ENCODE results near the gene C19orf85.

C19orf85 gene

GRCh38 chr19:55477905-55478304 is 13.4 kb upstream of the C19orf85 start:
- no peak for DNase-seq (ENCODE audit: low read depth)

- DNase-seq (ENCODE audit: low read depth), result peak; percentile 97
Measured at GRCh38 chr19:55476100-55476775, 11.7 kb upstream of the C19orf85 start, which contains the start of gene ZNF628. Gene ZNF628 (plus strand): TSS chr19:55476617. CDS start chr19:55479911, 3,294 bp downstream.

GRCh38 chr19:55474269-55475265 is 10.0 kb upstream of the C19orf85 start:
- DNase-seq (ENCODE audit: low read depth), result no peak

GRCh38 chr19:55473225-55474012 is 8.9 kb upstream of the C19orf85 start:
- no peak for DNase-seq (ENCODE audit: low read depth)

- DNase-seq (ENCODE audit: low read depth), result no peak
Measured at GRCh38 chr19:55472463-55472862, 7.9 kb upstream of the C19orf85 start.

- no peak for DNase-seq (ENCODE audit: low read depth)
Measured at GRCh38 chr19:55471266-55471665, 6.7 kb upstream of the C19orf85 start.

- DNase-seq (ENCODE audit: low read depth), result no peak
Measured at GRCh38 chr19:55468054-55468393, 3.5 kb upstream of the C19orf85 start.

GRCh38 chr19:55467236-55468053 is 2.9 kb upstream of the C19orf85 start:
- peak; percentile 63 for DNase-seq (ENCODE audit: low read depth)

GRCh38 chr19:55466241-55466614 is 1.7 kb upstream of the C19orf85 start:
- DNase-seq (ENCODE audit: low read depth), result no peak

- no peak for DNase-seq (ENCODE audit: low read depth)
Measured at GRCh38 chr19:55465460-55466240, 1.1 kb upstream of the C19orf85 start.

GRCh38 chr19:55464039-55464661 is 401 bp downstream of the C19orf85 start:
- DNase-seq (ENCODE audit: low read depth), result no peak

- DNase-seq (ENCODE audit: low read depth), result no peak
Measured at GRCh38 chr19:55463583-55464031, 944 bp downstream of the C19orf85 start.

- DNase-seq (ENCODE audit: low read depth), result no peak
Measured at GRCh38 chr19:55462722-55463121, 1.8 kb downstream of the C19orf85 start.

- no peak for DNase-seq (ENCODE audit: low read depth)
Measured at GRCh38 chr19:55461974-55462626, 2.5 kb downstream of the C19orf85 start.

GRCh38 chr19:55461259-55461973 is 3.1 kb downstream of the C19orf85 start, which contains the start of gene ISOC2:
Gene ISOC2 (minus strand): TSS chr19:55461642. CDS start chr19:55456486, 5,156 bp downstream.
- peak; percentile 100 for DNase-seq (ENCODE audit: low read depth)

GRCh38 chr19:55460670-55461258 is 3.8 kb downstream of the C19orf85 start:
- no peak for DNase-seq (ENCODE audit: low read depth)

GRCh38 chr19:55459950-55460657 is 4.4 kb downstream of the C19orf85 start:
- no peak for DNase-seq (ENCODE audit: low read depth)

- DNase-seq (ENCODE audit: low read depth), result no peak
Measured at GRCh38 chr19:55459551-55459949, 5.0 kb downstream of the C19orf85 start.
